HEK293 (cell line): ENCODE data around the gene POLR2H.

ENCODE experiments used
- CTCF ChIP-seq: fragments of 450-650 bp; formaldehyde crosslinking; IDR thresholded peaks from 2 replicates; pipeline ENCODE4 v1.5.1; 2016; ENCODE audit warnings: missing biosample characterization, missing genetic modification characterization
- YY1 ChIP-seq: fragments of 450-650 bp; formaldehyde crosslinking; IDR thresholded peaks from 2 replicates; pipeline ENCODE4 v1.5.1; 2018; ENCODE audit warnings: missing biosample characterization, missing genetic modification characterization
- ZNF398 ChIP-seq: fragments of 450-650 bp; formaldehyde crosslinking; IDR thresholded peaks from 2 replicates; pipeline ENCODE4 v1.5.1; 2017; ENCODE audit warnings: missing biosample characterization, missing genetic modification characterization

- TF ChIP-seq ZNF398 (no peak), CTCF (tag by site-specific recombination) (no peak), YY1 (tag by site-specific recombination) (no peak)
Measured at GRCh38 chr3:184332370-184333090, 29.0 kb upstream of the POLR2H start.
